ENCODE results near the gene SMO.
A peak's percentile ranks its signal among the peaks of the same experiment; 100 is the strongest.
"Not testable (repeated sequence)": the region's sequence is repeated elsewhere in the genome, so short reads cannot be mapped to it uniquely, and the experiment has no call there.

Gene SMO

GRCh38 chr7:129210256-129210988, 22.0 kb downstream of the SMO start:
- no peaks in the 10 kb centered on the region for H3K4me1 ChIP-seq (ENCODE audit: control insufficient read depth, insufficient read depth, low read length, unreplicated experiment)
- H3K79me2 ChIP-seq (ENCODE audit: control insufficient read depth, insufficient read depth, low read length, unreplicated experiment) = no peaks in the 10 kb centered on the region
- H3K27me3 ChIP-seq (ENCODE audit: insufficient read depth, low read length) = no peaks in the 10 kb centered on the region
- H3K27ac ChIP-seq (ENCODE audit: low read depth, low read length) = no peak overlapping the region
- no peak overlapping the region for H2AFZ ChIP-seq (ENCODE audit: low read length, unreplicated experiment)
- H3K4me3 ChIP-seq (ENCODE audit: low read depth, low read length) = no peak overlapping the region
- H3K36me3 ChIP-seq (ENCODE audit: insufficient read depth, low read length) = no peaks in the 10 kb centered on the region

- no peaks in the 10 kb centered on the region for H3K36me3 ChIP-seq (ENCODE audit: insufficient read depth, low read length)
- H3K4me1 ChIP-seq (ENCODE audit: control insufficient read depth, insufficient read depth, low read length, unreplicated experiment) = no peaks in the 10 kb centered on the region
- no peaks in the 10 kb centered on the region for H3K27me3 ChIP-seq (ENCODE audit: insufficient read depth, low read length)
- H3K79me2 ChIP-seq (ENCODE audit: control insufficient read depth, insufficient read depth, low read length, unreplicated experiment) = no peaks in the 10 kb centered on the region
- H3K27ac ChIP-seq (ENCODE audit: low read depth, low read length) = no peak overlapping the region
- H3K4me3 ChIP-seq (ENCODE audit: low read depth, low read length) = no peak overlapping the region
- no peak overlapping the region for H2AFZ ChIP-seq (ENCODE audit: low read length, unreplicated experiment)
These were observed 22.5 kb downstream of the SMO start for GRCh38 chr7:129210989-129211312.

- no peak overlapping the region for H3K27ac ChIP-seq (ENCODE audit: low read depth, low read length)
- no peaks in the 10 kb centered on the region for H3K36me3 ChIP-seq (ENCODE audit: insufficient read depth, low read length)
- H3K4me3 ChIP-seq (ENCODE audit: low read depth, low read length) = no peak overlapping the region
- H2AFZ ChIP-seq (ENCODE audit: low read length, unreplicated experiment) = no peak overlapping the region
- H3K79me2 ChIP-seq (ENCODE audit: control insufficient read depth, insufficient read depth, low read length, unreplicated experiment) = no peaks in the 10 kb centered on the region
- H3K27me3 ChIP-seq (ENCODE audit: insufficient read depth, low read length) = no peaks in the 10 kb centered on the region
- H3K4me1 ChIP-seq (ENCODE audit: control insufficient read depth, insufficient read depth, low read length, unreplicated experiment) = no peaks in the 10 kb centered on the region
These were observed 23.7 kb downstream of the SMO start for GRCh38 chr7:129212126-129212525.

GRCh38 chr7:129212596-129212995, 24.2 kb downstream of the SMO start:
- Histone ChIP-seq H2AFZ (ENCODE audit: low read length, unreplicated experiment) (no peak overlapping the region), H3K36me3 (ENCODE audit: insufficient read depth, low read length) (no peaks in the 10 kb centered on the region), H3K4me3 (ENCODE audit: low read depth, low read length) (no peak overlapping the region), H3K27me3 (ENCODE audit: insufficient read depth, low read length) (no peaks in the 10 kb centered on the region), H3K27ac (ENCODE audit: low read depth, low read length) (no peak overlapping the region), H3K79me2 (ENCODE audit: control insufficient read depth, insufficient read depth, low read length, unreplicated experiment) (no peaks in the 10 kb centered on the region), H3K4me1 (ENCODE audit: control insufficient read depth, insufficient read depth, low read length, unreplicated experiment) (no peaks in the 10 kb centered on the region)

- H3K4me1 ChIP-seq (ENCODE audit: control insufficient read depth, insufficient read depth, low read length, unreplicated experiment) = no peaks in the 10 kb centered on the region
- no peaks in the 10 kb centered on the region for H3K79me2 ChIP-seq (ENCODE audit: control insufficient read depth, insufficient read depth, low read length, unreplicated experiment)
- H3K27ac ChIP-seq (ENCODE audit: low read depth, low read length) = no peak overlapping the region
- H2AFZ ChIP-seq (ENCODE audit: low read length, unreplicated experiment) = no peak overlapping the region
- no peaks in the 10 kb centered on the region for H3K27me3 ChIP-seq (ENCODE audit: insufficient read depth, low read length)
- H3K36me3 ChIP-seq (ENCODE audit: insufficient read depth, low read length) = no peaks in the 10 kb centered on the region
- H3K4me3 ChIP-seq (ENCODE audit: low read depth, low read length) = no peak overlapping the region
These were observed 25.4 kb downstream of the SMO start for GRCh38 chr7:129213828-129214227.

GRCh38 chr7:129215691-129216090, 27.3 kb downstream of the SMO start:
- not testable (repeated sequence) for H3K27me3 ChIP-seq (ENCODE audit: insufficient read depth, low read length); H3K27ac ChIP-seq (ENCODE audit: low read depth, low read length); H2AFZ ChIP-seq (ENCODE audit: low read length, unreplicated experiment); H3K4me3 ChIP-seq (ENCODE audit: low read depth, low read length); H3K4me1 ChIP-seq (ENCODE audit: control insufficient read depth, insufficient read depth, low read length, unreplicated experiment); H3K36me3 ChIP-seq (ENCODE audit: insufficient read depth, low read length); H3K79me2 ChIP-seq (ENCODE audit: control insufficient read depth, insufficient read depth, low read length, unreplicated experiment)

GRCh38 chr7:129216101-129216715, 27.8 kb downstream of the SMO start:
- not testable (repeated sequence) for H3K27ac ChIP-seq (ENCODE audit: low read depth, low read length); H3K36me3 ChIP-seq (ENCODE audit: insufficient read depth, low read length); H3K4me3 ChIP-seq (ENCODE audit: low read depth, low read length); H3K4me1 ChIP-seq (ENCODE audit: control insufficient read depth, insufficient read depth, low read length, unreplicated experiment); H2AFZ ChIP-seq (ENCODE audit: low read length, unreplicated experiment); H3K27me3 ChIP-seq (ENCODE audit: insufficient read depth, low read length); H3K79me2 ChIP-seq (ENCODE audit: control insufficient read depth, insufficient read depth, low read length, unreplicated experiment)

GRCh38 chr7:129216821-129217416, 28.5 kb downstream of the SMO start:
- H2AFZ ChIP-seq (ENCODE audit: low read length, unreplicated experiment); H3K4me3 ChIP-seq (ENCODE audit: low read depth, low read length); H3K4me1 ChIP-seq (ENCODE audit: control insufficient read depth, insufficient read depth, low read length, unreplicated experiment); H3K27ac ChIP-seq (ENCODE audit: low read depth, low read length); H3K79me2 ChIP-seq (ENCODE audit: control insufficient read depth, insufficient read depth, low read length, unreplicated experiment); H3K36me3 ChIP-seq (ENCODE audit: insufficient read depth, low read length); H3K27me3 ChIP-seq (ENCODE audit: insufficient read depth, low read length): not testable (repeated sequence)

- H3K27me3 ChIP-seq (ENCODE audit: insufficient read depth, low read length) = no peaks in the 10 kb centered on the region
- no peaks in the 10 kb centered on the region for H3K79me2 ChIP-seq (ENCODE audit: control insufficient read depth, insufficient read depth, low read length, unreplicated experiment)
- H2AFZ ChIP-seq (ENCODE audit: low read length, unreplicated experiment) = no peak overlapping the region
- H3K4me3 ChIP-seq (ENCODE audit: low read depth, low read length) = no peak overlapping the region
- H3K4me1 ChIP-seq (ENCODE audit: control insufficient read depth, insufficient read depth, low read length, unreplicated experiment) = no peaks in the 10 kb centered on the region
- H3K27ac ChIP-seq (ENCODE audit: low read depth, low read length) = no peak overlapping the region
- no peaks in the 10 kb centered on the region for H3K36me3 ChIP-seq (ENCODE audit: insufficient read depth, low read length)
These were observed 30.2 kb downstream of the SMO start for GRCh38 chr7:129218514-129219062.

GRCh38 chr7:129219166-129219565, 30.7 kb downstream of the SMO start:
- not testable (repeated sequence) for H2AFZ ChIP-seq (ENCODE audit: low read length, unreplicated experiment); H3K36me3 ChIP-seq (ENCODE audit: insufficient read depth, low read length); H3K4me3 ChIP-seq (ENCODE audit: low read depth, low read length); H3K27me3 ChIP-seq (ENCODE audit: insufficient read depth, low read length); H3K27ac ChIP-seq (ENCODE audit: low read depth, low read length); H3K79me2 ChIP-seq (ENCODE audit: control insufficient read depth, insufficient read depth, low read length, unreplicated experiment); H3K4me1 ChIP-seq (ENCODE audit: control insufficient read depth, insufficient read depth, low read length, unreplicated experiment)

GRCh38 chr7:129222064-129222463, 33.6 kb downstream of the SMO start:
- H3K27ac ChIP-seq (ENCODE audit: low read depth, low read length) = no peak overlapping the region
- H2AFZ ChIP-seq (ENCODE audit: low read length, unreplicated experiment) = no peak overlapping the region
- H3K4me3 ChIP-seq (ENCODE audit: low read depth, low read length) = peak overlapping the region; percentile 33
- H3K27me3 ChIP-seq (ENCODE audit: insufficient read depth, low read length) = no peaks in the 10 kb centered on the region
- no peaks in the 10 kb centered on the region for H3K79me2 ChIP-seq (ENCODE audit: control insufficient read depth, insufficient read depth, low read length, unreplicated experiment)
- H3K36me3 ChIP-seq (ENCODE audit: insufficient read depth, low read length) = no peaks in the 10 kb centered on the region
- peaks cover 8% of the 10 kb centered on the region for H3K4me1 ChIP-seq (ENCODE audit: control insufficient read depth, insufficient read depth, low read length, unreplicated experiment)
